Smooth muscle cell (in vitro differentiated cells): ENCODE data around the gene RGSL1. TPM values are rescaled to one million over a fixed set of nuclear protein-coding genes. Genes with fewer than 3 reads are reported as not detected.

Source experiments
- DNase-seq: peaks from one replicate; lab custom pipeline; 2025; ENCODE audit not compliant: unreplicated experiment; lab: John Stamatoyannopoulos, UW
- H2AFZ ChIP-seq: fragments of 200-600 bp; sonication (generic); 2 replicates; pipeline ENCODE4 v1.6.0; 2016; ENCODE audit warnings: antibody characterized with exemption, low read depth, mild to moderate bottlenecking
- H3F3A ChIP-seq: fragments of 200-600 bp; sonication (generic); 2 replicates; pipeline ENCODE4 v1.6.0; 2017; ENCODE audit warnings: antibody characterized with exemption, low read depth
- H3K27ac ChIP-seq: fragments of 200-600 bp; sonication (generic); 2 replicates; pipeline ENCODE4 v1.5.1; 2016; ENCODE audit warnings: low read depth, mild to moderate bottlenecking
- H3K27me3 ChIP-seq: fragments of 200-600 bp; sonication (generic); 2 replicates; pipeline ENCODE4 v1.6.1; 2016; ENCODE audit warnings: low read depth, mild to moderate bottlenecking
- H3K36me3 ChIP-seq: fragments of 200-600 bp; sonication (generic); 2 replicates; pipeline ENCODE4 v1.5.1; 2016; ENCODE audit warnings: low read depth
- H3K4me1 ChIP-seq: fragments of 200-600 bp; sonication (generic); 2 replicates; pipeline ENCODE4 v1.5.1; 2016; ENCODE audit warnings: low read depth
- H3K4me2 ChIP-seq: fragments of 200-600 bp; sonication (generic); 2 replicates; pipeline ENCODE4 v1.6.0; 2016; ENCODE audit warnings: mild to moderate bottlenecking
- H3K4me3 ChIP-seq: fragments of 200-600 bp; sonication (generic); 2 replicates; pipeline ENCODE4 v1.5.1; 2016; ENCODE audit warnings: mild to moderate bottlenecking
- H3K79me2 ChIP-seq: fragments of 200-600 bp; sonication (generic); 2 replicates; pipeline ENCODE4 v1.6.0; 2016; ENCODE audit warnings: low read depth, mild to moderate bottlenecking
- H3K9ac ChIP-seq: fragments of 200-600 bp; sonication (generic); 2 replicates; pipeline ENCODE4 v1.6.0; 2016; ENCODE audit warnings: low read depth
- H3K9me3 ChIP-seq: fragments of 200-600 bp; sonication (generic); replicated peaks from 2 replicates; pipeline ENCODE4 v1.5.1; 2016; ENCODE audit warnings: low read depth
- H4K20me1 ChIP-seq: fragments of 200-600 bp; sonication (generic); 2 replicates; pipeline ENCODE4 v1.6.0; 2016; ENCODE audit warnings: low read depth
- CTCF ChIP-seq: fragments of 200-600 bp; sonication (generic); IDR thresholded peaks from 2 replicates; pipeline ENCODE4 v1.5.1; 2017; ENCODE audit warnings: borderline replicate concordance, mild to moderate bottlenecking, antibody characterized with exemption; ENCODE audit not compliant: insufficient read depth, poor library complexity, severe bottlenecking
- WGBS: methylation state at CpG from one replicate; pipeline ENCODE4 v1.1.7; 2016; ENCODE audit warnings: low lambda C conversion rate; 5-methylcytosine and 5-hydroxymethylcytosine counted together
- polyA plus RNA-seq: library from polyadenylated mRNA; unstranded; fragments of >200 nt; fragmentation: Nextera tagmentation; extraction: Ambion mirVana; gene quantifications from 2 replicates; pipeline ENCODE4 v1.2.1, GENCODE V29; 2016
- total RNA-seq: library from RNA; depleted of rRNA; stranded (reverse); fragments of >200 nt; gene quantifications from 2 replicates; pipeline ENCODE4 v1.2.3, GENCODE V29; 2014

The RGSL1 gene
- total and polyA plus RNA-seq, 2 experiments from 2014 or later = not detected

GRCh38 chr1:182410620-182411273, 39.2 kb upstream of the RGSL1 start:
- Histone ChIP-seq H3K36me3 (no peaks in the 10 kb centered on the region), H3K4me1 (no peaks in the 10 kb centered on the region), H3K4me2 (no peak overlapping the region), H3K4me3 (no peak overlapping the region), H3K27me3 (peaks cover 6% of the 10 kb centered on the region), H3K27ac (no peak overlapping the region), H3K79me2 (no peaks in the 10 kb centered on the region), H3K9me3 (no peaks in the 10 kb centered on the region), H2AFZ (no peak overlapping the region), H3K9ac (no peak overlapping the region), H3F3A (no peaks in the 10 kb centered on the region), H4K20me1 (no peaks in the 10 kb centered on the region)
- no peak for TF ChIP-seq CTCF
- 94% methylated on average over 1 of the region's 1 CpG for WGBS
- no peak for DNase-seq

GRCh38 chr1:182413486-182413885, 36.5 kb upstream of the RGSL1 start:
- 77% methylated on average over 3 of the region's 3 CpGs for WGBS
- H3K27me3 ChIP-seq = peaks cover 6% of the 10 kb centered on the region
- H4K20me1 ChIP-seq = no peaks in the 10 kb centered on the region
- no peaks in the 10 kb centered on the region for H3K36me3 ChIP-seq
- H3K9me3 ChIP-seq = no peaks in the 10 kb centered on the region
- DNase-seq = no peak
- H3K4me2 ChIP-seq = no peak overlapping the region
- H3K4me1 ChIP-seq = no peaks in the 10 kb centered on the region
- H3K4me3 ChIP-seq = no peak overlapping the region
- H2AFZ ChIP-seq = no peak overlapping the region
- no peak for TF ChIP-seq CTCF
- H3K27ac ChIP-seq = no peak overlapping the region
- H3K9ac ChIP-seq = no peak overlapping the region
- no peaks in the 10 kb centered on the region for H3K79me2 ChIP-seq
- no peaks in the 10 kb centered on the region for H3F3A ChIP-seq

- H3K27ac ChIP-seq = no peak overlapping the region
- no peaks in the 10 kb centered on the region for H3K9me3 ChIP-seq
- H3F3A ChIP-seq = no peaks in the 10 kb centered on the region
- no peak overlapping the region for H2AFZ ChIP-seq
- no peaks in the 10 kb centered on the region for H3K79me2 ChIP-seq
- H3K36me3 ChIP-seq = no peaks in the 10 kb centered on the region
- no peaks in the 10 kb centered on the region for H4K20me1 ChIP-seq
- no peak overlapping the region for H3K9ac ChIP-seq
- no peaks in the 10 kb centered on the region for H3K4me1 ChIP-seq
- WGBS = 91% methylated on average over 6 of the region's 6 CpGs
- no peak overlapping the region for H3K4me2 ChIP-seq
- peaks cover 6% of the 10 kb centered on the region for H3K27me3 ChIP-seq
- no peak for TF ChIP-seq CTCF
- no peak for DNase-seq
- no peak overlapping the region for H3K4me3 ChIP-seq
These were observed 36.0 kb upstream of the RGSL1 start for GRCh38 chr1:182413969-182414368.

- H4K20me1 ChIP-seq = no peaks in the 10 kb centered on the region
- H3K9ac ChIP-seq = no peak overlapping the region
- H3K4me1 ChIP-seq = no peaks in the 10 kb centered on the region
- H3K27ac ChIP-seq = no peak overlapping the region
- H3F3A ChIP-seq = no peaks in the 10 kb centered on the region
- no peak overlapping the region for H3K4me2 ChIP-seq
- no peaks in the 10 kb centered on the region for H3K79me2 ChIP-seq
- no peak for TF ChIP-seq CTCF
- H3K27me3 ChIP-seq = peaks cover 6% of the 10 kb centered on the region
- H3K4me3 ChIP-seq = no peak overlapping the region
- no peaks in the 10 kb centered on the region for H3K36me3 ChIP-seq
- no peak overlapping the region for H2AFZ ChIP-seq
- no peak for DNase-seq
- no peaks in the 10 kb centered on the region for H3K9me3 ChIP-seq
- 80% methylated on average over 1 of the region's 1 CpG for WGBS
These were observed 34.2 kb upstream of the RGSL1 start for GRCh38 chr1:182415789-182416188.
